Left kidney (tissue), 2 donors: ENCODE measurements around the gene PPARA. TPM values are rescaled to one million over a fixed set of nuclear protein-coding genes. Genes with fewer than 3 reads are reported as not detected.
"Not testable (repeated sequence)": the region's sequence is repeated elsewhere in the genome, so short reads cannot be mapped to it uniquely, and the experiment has no call there.

ENCODE experiments used
- DNase-seq: peaks from one replicate; pipeline ENCODE4 v3.0.0-alpha.2; 2013
- polyA plus RNA-seq: library from polyadenylated mRNA; unstranded; fragments of 120-200 nt; gene quantifications from one replicate; pipeline ENCODE4 v1.2.1, GENCODE V29; 2013; ENCODE audit not compliant: insufficient read length

The PPARA gene
- polyA plus RNA-seq, 1 donor, result 32.4 TPM

DNA sequence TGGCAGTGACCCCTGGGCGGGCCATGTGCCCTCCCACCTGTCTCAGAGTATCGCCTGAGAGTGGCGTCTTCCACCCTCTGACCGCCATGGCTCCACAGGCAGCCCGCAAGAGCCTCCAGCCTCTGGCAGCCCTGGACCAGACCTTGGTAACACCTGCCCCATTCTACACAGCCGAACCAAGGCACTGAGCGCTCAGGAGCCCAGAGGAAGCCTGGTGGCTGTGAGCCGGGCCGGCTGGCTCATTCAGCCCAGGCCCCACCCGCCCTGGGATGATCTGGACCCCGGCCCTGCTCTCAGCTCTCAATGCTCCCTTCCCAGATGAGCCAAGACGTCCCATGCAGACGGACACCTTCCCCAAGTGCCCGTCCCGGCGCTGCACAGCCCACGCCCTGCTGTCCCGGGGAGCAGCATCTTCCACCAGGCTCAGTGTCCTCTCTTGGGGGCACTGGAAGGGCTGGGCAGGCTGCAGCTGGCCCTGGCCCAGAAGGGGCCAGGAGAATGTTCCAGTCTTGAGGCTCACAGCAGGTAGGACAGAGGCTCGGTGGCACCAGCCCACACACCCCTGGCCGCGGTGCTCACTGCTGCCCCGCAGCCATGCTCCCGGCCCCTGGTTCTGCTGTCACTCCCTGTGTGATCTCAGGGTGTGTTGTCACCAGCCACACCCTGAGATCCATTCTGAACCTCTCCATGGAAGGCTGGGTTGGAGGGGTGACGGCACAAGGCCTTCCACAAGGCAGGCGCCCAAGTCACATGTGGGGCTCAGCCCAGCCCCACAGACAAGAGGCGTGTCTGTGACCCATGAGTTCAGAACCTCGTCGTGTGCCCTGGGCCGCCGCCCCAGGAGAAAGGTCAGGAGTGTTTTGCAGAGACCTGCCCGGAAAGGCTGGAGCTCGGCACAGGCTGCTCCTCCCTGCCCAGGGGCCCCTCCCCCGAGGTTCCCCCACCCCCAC lies 24.2 kb upstream of the PPARA start:
- no peak for DNase-seq

DNA sequence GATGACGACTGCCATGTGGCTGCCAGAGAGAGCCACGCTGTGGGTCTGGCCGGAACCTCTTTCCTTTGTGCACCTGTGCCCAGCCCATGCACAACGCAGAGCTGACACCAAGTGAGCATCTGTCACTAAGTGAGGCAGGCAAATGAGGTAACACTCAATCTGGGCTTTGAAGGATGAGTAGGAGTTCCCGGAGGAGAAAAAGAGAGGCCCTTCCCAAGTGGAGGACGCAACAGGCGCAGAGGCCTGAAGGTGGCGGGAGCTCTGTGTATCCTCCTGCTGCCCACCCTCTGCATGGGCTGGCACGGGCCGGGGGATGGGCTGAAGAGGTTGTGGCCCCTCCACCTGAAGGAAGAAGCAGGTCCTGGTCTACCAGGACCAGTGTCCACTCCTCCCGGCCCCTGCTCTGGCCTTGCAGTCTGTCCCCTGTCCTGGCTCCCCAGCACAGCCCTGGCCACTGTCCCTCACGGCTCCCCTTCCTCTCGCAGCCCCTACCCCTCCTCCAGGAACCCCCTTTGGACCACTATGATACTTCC lies 23.4 kb upstream of the PPARA start:
- DNase-seq, result no peak

DNA sequence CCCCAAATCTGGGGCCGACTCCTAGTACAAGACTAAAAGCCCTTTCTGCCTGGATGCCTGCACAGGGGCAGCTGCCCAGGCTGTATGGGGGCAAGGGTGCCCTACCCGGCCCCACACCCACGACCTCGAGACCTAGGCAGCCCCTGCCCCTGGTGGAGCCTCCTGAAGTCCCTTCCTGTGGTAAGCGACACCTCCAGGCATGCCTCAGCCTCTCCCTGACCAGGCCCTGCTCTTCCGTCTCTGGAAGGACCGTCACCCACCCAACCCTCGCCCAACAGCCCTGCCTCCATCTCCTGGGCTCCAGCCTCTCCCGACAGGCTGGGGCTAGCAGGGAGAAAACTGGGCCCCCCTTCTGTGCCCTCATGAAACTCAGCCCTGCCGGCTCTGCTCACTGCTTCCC lies 22.8 kb upstream of the PPARA start:
- DNase-seq, result no peak

DNA sequence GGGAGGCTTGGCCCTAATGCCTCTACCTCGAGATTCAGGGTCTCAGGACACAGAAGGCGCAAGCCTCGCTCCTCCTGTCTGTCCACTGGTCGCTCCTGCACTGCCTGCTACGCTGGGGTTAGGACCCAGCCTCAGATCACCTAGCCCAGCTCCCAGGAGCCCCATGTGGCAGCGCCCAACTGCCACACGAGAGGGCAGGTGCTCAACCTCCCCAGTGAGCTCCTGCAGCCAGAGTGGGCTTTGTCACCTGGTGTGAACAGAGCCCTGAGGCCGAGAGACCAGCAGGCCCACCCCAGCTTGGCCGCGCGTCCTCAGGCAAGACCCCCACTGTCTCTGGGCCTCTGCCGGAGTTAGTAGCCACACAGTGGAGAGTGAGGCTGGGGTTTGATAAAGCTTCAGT lies 21.7 kb upstream of the PPARA start:
- no peak for DNase-seq

DNA sequence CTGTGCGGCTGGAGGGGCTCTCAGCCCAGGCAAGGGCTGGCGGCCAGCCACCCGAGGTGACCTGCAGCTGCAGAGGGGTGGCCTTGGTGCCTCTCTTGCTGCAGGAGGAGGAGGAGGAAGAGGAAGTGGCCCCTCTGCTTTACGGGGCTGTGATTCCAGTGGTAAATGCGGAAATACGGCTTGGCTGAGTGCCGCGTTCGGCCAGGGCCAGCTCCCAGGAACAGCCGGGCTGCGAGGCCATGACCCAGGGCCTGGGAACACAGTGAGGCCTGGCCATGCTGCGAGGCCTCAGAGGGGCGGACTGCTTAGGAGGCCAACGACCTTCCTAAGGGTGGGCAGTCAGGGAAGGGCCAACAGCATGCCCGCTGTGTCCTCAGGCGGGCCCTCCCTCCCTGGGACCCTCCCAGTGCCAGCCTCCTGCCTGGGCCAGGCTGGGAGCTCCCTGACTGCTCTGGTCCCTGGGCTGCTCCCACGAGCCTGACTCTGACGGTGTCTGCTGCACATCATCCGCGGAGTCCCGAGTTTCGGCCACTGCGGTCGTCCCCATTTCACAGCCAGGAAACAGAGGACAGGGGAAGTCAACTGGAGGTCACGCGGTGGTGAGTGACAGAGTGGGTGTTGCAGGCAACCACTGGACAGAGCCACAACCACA lies 20.8 kb upstream of the PPARA start:
- no peak for DNase-seq

DNA sequence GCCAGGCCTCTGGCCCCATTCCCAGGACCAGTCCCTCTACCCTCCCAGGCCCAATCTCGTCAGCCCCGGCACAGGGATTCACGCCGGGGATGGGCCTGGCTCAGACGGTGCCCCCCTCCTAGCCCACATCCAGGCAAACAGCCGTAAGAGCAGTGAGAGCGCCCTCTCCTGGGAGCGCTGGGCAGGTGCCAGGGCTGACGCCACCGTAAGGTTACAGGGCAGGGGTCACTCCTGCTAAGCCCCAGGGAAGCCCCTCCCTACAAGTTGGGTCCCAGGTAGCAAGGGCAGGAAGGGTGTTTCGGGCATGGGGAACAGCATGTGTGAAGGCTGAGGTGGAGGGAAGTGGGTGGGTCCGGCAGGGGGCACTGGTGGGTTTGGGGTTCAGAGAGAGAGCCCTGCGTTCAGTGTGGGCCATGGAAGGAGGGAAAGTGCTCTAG lies 19.2 kb upstream of the PPARA start:
- DNase-seq, result no peak

DNA sequence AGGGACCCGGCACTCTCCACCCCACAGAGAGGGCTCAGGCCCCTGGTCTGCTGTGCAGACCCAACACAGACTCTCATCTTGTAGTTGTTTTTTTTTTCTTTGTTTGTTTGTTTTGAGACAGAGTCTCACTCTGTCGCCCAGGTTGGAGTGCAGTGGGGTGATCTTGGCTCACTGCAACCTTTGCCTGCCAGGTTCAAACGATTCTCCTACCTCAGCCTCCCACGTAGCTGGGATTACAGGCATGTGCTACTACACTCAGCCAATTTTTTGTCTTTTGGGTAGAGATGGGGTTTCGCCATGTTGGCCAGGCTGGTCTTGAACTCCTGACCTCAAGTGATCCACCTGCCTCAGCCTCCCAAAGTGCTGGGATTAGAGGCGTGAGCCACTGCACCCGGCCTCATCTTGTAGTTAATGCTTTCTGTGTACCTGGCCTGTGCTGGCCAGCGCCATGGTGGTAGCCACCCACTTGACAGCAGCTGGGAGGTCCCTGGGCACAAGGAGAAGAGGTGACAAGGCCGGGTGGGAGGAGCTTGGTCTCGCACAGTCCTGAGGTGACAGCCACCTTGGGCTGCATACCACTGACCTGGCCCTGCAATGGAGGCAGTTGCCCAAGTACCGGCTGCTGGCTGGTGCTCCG lies 18.0 kb upstream of the PPARA start:
- DNase-seq, result not testable (repeated sequence)

DNA sequence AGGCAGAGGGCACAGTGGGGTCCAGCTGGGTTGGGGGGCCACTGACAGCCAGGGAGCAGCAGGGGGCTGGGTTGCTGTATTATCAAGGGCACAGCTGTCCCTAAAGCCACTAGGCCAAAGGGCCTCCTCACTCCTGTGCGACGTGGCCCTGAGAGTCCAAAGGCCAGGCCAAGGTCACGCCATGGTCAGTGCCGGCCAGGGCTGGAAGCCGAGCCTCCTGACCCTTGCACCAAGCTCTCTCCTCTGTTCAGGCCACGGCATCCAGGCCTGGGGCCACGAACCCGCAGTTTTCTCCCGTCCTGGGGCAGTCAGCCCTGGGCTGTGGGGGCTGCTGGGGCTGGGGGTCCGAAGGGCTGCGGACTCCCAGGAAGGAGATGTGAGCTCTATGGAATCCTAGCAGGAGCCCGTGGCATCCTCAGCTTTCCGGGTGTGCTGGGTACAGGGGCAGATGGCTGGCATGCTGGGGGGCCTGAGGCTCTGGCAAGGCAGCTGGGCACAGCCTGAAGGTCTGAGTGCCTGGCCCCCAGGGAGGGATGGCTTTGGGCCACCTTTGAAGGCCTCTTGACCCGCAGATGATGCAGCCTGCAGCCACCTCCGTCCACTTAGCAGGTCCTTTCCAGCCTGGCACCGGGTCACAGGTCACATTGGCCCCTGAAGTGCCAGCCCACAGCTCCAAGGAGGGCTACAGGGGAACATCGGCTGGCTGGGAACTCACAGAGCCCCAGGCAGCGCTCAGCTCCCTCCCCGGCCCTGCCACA lies 17.3 kb upstream of the PPARA start:
- DNase-seq, result no peak

DNA sequence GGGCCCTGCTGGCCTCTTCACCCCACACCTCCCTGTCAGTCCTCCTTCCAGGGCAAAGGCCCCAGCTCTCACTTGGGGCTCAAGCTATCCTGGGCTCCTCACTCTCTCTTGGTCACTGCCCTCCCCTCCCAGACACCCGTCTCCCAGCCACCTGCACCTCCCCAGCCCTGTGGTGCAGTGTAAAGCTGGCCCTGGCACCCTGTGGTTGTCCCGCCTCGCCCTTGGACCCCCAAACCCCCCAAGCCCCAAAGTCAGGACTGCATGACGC lies 16.8 kb upstream of the PPARA start:
- DNase-seq, result no peak

DNA sequence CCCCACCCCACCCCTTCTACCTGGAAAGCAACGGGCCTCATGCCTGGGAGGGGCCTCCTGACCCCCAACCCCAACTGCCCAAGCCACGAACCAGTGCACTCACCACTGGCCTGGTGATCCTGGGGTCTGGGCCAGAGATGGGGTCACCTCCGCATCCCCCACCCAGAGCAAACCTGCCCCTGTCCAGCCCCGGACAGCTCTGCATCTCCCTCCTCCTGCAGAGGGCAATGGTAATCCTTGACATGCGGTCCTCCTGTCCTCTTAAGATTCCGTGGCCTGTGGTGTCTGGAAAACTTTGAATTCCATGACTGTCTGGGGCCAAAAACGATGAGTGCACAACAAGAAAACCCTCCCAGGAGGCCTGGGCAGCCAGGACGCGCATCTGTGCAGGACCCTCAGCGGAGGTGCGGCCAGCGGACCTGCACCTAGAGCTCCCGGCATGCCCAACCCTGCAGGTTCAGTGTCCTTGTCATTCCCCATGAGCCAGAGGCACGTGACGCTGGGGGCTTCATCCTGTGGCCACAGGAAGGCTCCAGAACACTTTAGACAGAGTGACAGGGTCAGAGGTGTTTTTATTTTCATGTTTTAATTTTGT lies 16.1 kb upstream of the PPARA start:
- no peak for DNase-seq

DNA sequence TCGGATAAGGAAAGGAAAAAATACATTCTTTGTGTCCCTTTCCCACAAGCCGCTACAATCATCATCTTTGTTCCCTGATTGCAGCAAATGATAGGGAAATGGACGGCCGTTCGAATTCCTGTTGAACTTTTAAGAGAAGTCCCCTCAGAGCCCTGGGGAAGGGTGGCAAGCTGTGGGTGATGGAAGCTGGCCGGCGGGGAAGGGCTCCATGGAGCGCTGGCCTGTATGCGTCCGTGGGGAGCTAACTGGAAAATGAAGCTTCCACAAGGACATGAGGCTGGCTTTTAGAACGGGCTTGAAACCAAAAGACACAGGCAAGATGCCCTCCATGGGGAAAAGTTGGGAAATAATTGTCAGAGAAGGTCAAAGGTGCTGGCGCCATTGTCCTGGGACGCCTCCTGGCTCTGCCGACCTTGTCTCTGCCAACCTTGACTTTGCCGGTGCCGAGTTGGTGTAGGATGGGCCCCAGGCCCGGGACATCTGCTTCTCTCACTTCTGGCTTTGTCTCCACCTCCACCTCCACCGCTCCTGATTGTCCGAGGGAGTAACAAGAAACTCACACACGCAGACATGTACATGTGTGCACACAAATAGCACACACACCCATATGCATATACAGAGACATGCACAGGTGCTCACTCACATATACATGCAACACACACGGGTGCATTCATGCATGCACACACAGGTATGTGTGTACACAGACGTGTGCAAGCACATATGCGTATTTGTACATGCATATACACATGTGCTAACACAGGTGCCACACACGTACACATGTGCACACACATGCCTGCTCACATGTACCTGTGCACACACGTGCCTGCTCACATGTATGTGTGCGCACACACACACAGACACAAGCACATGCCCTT lies 14.5 kb upstream of the PPARA start:
- no peak for DNase-seq

DNA sequence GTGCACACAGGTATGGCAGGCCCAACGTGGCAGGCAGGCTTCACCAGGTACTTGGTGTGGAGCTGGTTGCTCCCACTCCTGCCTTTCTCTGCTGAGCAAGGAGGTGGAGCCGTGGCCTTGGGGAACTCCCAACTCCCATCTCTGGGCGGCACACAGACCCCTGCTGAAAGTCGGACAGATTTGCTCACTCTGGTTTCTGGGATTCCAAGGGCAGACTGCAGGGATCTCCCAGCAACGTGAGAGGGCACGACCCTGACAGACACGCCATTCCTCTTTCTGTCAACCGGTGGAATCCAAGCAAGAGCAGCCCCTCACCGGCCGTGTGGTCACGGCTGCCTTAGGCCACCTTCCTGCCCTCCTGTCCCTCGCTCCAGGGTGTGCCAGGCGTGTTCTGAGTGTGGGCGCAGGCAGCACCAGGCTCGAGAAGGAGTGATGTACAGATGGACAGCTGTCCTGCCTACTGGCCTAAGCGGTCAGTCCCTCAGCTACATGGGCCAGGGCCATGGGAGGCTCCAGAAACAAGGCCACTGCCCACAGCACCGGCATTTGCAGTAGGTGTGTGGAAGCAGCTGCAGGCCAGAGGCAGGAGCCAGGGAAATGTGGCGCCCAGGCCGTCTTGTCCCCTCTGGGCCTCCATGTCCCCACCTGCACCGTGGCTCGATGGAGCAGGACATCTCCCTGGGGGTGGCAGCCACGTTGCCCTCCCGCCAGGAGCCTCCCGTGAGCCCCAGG lies 13.7 kb upstream of the PPARA start:
- DNase-seq, result no peak

DNA sequence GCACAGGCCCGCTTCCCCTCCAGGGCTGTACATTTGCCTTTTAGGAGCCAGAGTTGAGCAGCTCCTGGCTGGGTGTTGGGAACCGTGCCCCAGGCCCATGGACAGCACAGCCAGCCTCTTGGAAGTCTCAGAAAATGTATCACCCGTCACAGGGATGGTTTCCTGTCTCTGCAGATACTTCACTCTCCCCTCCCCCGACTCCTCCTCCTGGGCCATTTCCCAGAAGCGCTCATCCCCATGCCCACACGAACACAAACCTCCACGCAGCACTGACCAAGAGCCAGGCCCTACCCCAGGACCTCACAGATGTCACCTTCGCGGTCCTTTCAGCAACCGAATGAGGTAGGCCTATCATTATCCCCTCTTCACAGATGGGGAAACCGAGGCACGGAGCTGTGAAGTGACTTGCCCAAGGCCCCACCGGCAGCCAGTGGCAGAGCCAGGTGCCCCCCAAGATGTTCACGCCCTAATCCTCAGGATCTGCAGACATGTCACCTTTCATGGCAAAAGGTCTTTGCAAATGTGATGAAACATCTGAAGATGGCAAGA lies 13.0 kb upstream of the PPARA start:
- no peak for DNase-seq

DNA sequence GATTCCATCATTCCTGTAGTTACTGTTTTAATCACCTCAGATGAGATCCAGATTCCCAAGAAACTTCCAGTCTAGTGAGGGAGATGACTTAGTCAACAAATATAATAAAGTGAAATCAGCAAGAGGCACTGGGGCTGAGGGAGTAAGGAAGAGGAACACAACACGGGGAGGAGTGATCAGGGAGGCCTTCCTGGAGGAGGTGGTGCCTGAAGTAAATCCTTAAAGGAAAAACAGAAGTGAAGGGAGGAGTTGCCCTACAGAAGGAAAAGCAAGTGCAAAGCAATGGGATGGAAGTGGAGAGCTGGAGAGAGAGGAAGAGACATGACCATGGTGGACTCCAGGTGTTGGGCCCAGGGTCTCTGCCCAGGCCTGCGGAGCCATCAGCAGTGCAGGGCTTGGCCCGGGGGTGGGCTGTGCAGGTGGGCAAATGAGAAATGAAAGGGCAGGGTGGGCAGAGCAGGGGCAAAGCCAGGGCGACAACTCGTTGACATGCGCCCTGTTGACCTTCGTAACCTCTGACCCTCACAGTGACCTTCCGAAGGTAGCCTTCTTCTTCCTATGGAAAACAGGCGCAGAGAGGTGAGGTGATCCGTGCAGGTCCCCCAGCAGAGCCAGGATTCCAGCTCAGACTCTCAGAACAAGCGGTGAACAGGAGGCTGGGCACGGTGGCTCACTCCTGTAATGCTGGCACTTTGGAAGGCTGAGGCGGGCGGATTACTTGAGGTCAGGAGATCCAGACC lies 12.1 kb upstream of the PPARA start:
- DNase-seq, result no peak

DNA sequence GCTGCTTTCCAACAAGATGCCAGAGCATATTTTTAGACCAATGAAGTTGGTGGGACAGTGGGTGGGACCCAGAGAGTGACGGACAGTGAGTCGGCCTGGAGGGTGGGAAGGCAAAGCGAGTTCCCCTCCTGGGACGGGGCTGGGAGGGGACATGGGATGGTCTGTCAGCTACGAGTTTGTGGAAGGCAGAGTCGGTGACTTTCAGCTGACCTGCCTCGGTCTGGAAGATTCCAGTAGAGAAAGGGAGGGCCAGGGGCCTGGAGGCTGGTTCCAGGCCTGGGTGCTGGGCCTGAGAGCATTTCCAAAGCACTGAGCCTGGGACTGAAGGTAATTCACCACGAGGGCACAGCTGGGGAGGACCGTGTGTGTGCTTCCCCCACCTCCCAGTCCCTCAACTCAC lies 10.9 kb upstream of the PPARA start:
- not testable (repeated sequence) for DNase-seq

DNA sequence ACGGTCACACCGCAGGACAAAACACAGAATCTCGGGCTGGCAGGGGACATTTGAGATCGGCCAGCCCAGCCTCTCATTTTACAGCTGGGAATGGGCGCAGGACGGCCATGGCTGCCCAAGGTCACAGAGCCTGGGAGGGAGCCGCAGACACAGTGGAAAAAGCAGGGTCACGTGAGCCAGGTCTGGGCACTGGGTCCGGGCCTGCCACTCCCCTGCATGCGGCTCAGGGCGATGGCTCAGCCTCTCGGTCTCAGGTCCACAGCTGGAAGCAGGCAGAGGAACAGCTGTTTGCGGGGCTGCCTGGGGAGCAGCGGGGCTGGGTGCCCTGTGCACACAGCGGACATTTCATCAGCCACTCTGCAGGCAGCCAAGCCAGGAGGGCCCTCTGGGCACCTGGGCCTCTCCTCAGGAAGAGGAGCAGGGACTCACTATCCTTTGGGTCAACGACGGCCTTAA lies 10.4 kb upstream of the PPARA start:
- DNase-seq, result no peak

DNA sequence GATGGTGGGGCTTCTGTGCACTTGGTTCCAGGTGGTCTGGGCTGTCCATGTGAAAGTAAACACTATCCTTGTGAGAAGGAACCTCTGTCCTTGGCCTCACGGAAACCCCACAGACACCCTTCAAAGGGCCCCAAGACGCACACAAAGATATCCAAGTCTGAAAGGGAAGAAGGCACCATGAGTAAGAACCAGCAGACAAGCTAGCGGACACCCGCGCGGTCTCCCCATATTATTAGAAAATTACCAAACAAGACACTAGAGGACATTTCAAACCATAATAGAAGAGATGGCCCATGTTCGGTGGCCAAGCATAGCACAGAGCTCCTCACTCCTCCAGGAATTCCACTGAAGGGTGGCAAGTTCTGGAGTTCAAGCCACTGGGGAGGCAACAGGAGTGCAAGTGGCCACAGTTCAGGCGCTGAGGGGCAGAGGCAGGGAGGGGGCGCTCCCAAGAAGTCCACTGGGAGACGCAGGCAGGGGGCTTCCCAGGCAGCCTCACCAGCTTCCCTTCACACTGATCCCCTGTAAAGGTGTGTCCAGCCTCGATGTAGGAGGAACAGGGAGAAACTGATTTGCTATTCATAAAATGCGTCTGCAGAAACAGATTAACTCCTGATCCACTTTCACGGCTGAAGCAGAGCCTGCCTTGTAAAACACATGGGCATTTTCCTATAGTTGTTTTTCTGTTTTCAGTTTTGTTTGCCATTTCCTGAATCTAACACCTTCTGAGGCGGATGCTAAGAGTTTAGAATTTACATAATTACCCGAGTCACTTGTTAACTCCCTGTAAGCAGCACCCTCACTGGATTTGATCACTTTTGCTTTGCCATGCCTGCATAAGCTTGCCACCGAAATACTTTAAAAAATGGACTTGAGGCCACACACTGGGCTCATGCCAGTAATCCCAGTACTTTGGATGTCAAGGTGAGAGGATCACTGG lies 9.1 kb upstream of the PPARA start:
- no peak for DNase-seq
